Coronary artery (tissue), 2 donors: ENCODE results near the gene KRT33B.

Source experiments
- DNase-seq: peaks from one replicate; pipeline ENCODE4 v3.0.0-alpha.2; 2017; ENCODE audit warnings: low spot score
- H3K27ac ChIP-seq, 2 donors: fragments of 200-600 bp; sonication (generic); one replicate each; pipeline ENCODE4 v1.5.1; 2016 to 2019
- H3K4me3 ChIP-seq: fragments of 200-600 bp; sonication (generic); 2 replicates; pipeline ENCODE4 v1.5.1; 2016; ENCODE audit warnings: mild to moderate bottlenecking, moderate library complexity
- CTCF ChIP-seq: fragments of 200-600 bp; sonication (generic); IDR thresholded peaks from one replicate; pipeline ENCODE4 v1.5.1; 2019; ENCODE audit warnings: antibody characterized with exemption

The KRT33B gene

DNA sequence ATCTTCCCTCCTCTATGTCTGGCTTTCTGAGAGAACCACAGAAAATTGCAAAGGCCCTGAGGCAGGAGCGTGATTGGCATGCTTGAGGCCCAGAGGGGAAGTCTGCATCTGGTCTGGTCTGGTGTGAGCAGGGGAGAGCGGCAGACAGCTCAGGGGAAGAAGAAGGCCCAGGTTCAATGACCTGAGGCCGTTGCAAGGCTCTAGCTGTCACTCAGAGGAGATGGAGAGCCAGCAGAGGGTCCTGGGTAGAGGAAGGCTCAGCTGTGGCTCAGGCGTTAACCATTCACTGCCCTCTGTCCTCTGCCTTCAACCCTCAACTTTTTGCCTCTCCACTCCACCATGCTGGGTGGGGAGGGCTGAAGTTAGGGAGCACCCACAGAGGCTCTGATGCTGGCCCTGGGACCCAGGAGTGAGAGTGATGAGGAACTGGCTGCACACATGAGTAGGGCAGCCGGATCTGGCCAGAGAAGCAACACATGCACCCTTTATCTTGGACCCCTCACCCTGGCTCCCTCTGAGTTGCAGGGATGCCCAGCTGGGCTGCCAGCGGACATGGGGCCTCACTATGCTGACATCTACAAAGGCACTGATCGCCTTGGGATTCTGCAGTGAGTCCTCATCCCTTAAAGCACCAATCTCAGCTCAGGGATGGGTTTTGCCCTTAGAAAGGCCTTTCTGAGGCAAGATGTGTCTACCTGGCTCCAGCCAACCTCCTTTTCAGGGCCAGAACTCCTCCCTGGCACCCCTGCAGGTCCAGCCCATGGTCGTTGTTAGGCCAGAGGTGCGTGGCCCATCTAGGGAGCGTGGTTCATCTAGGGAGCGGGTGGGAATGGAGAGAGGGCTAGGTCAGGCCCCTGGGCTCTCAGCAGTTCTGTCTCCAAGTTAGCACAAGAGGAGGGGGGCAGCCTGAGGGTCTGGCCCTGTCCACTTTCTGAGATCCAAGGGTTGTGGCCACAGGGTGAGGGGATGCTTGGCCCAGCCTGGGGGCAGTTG is 46.4 kb downstream of the KRT33B start:
- Histone ChIP-seq H3K4me3 (no peak overlapping the region), H3K27ac (no peak overlapping the region)
- no peak for DNase-seq
- TF ChIP-seq CTCF: no peak

- peak; percentile 25 for TF ChIP-seq CTCF
- no peak for DNase-seq
- H3K4me3 ChIP-seq: no peak overlapping the region
- no peak overlapping the region for H3K27ac ChIP-seq
These were observed 47.3 kb downstream of the KRT33B start for GRCh38 chr17:41322094-41322902.

GRCh38 chr17:41318231-41318630 is 51.4 kb downstream of the KRT33B start:
- Histone ChIP-seq H3K27ac (no peak overlapping the region), H3K4me3 (no peak overlapping the region)
- no peak for DNase-seq
- TF ChIP-seq CTCF: no peak

DNA sequence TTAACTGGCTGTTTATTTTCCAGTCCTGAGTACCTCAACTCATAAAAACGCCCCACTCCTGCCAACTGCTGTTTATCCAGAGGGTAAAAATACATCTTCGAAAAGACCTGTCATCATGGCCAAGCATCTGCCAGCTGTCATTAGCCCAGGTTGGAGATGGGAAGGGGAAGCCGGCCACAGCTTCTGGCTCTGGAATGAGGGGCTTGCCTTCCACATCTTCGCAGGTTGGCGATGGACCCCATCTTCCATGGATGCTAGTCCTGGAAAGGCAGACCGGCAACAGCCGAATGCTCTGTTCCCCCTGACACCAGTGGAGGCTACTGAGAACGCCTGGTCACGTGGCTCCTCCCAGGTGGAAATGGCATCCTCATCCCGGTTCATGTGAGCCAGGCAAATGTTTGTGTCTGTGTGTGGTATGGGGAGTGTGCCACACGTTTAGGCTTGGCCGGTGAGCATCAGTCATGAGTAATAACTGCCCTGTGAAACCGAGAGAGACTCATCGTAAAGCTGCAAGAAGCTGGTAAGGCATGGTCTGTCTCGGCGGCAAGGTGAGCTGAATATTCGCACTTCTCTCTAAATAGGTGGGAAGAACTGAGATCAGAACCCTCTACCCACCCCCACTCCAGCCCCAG is 53.7 kb downstream of the KRT33B start:
- Histone ChIP-seq H3K27ac (no peak overlapping the region), H3K4me3 (no peak overlapping the region)
- DNase-seq: no peak
- TF ChIP-seq CTCF: no peak

GRCh38 chr17:41315204-41315794 is 54.3 kb downstream of the KRT33B start, which contains the start of gene KRTAP17-1:
KRTAP17-1 (minus strand) TSS chr17:41315710; CDS start chr17:41315650, 60 bp downstream.
- no peak within 1 kb of the TSS for H3K4me3 ChIP-seq
- no peak for TF ChIP-seq CTCF
- H3K27ac ChIP-seq: no peak within 1 kb of the TSS
- DNase-seq: no peak
